AG04450 (cell line): ENCODE data around the gene AGAP9. TPM values are rescaled to one million over a fixed set of nuclear protein-coding genes. Genes with fewer than 3 reads are reported as not detected.

ENCODE experiments used
- CTCF ChIA-PET: fragments of 300-600, 350-600 bp; formaldehyde crosslinking; extraction: SDS; loops from one replicate; lab custom pipeline; 2022; ENCODE audit warnings: antibody characterized with exemption, inconsistent platforms; lab: Charles Lee
- POLR2A ChIA-PET: fragments of 350-600 bp; formaldehyde crosslinking; extraction: SDS; loops from one replicate; lab custom pipeline; 2021; ENCODE audit warnings: antibody characterized with exemption, inconsistent platforms; lab: Yijun Ruan, JAX
- DNase-seq: peaks from one replicate; pipeline ENCODE4 v3.0.0-alpha.2; 2011; ENCODE audit warnings: low read depth, low spot score
- H3K27ac ChIP-seq: one replicate; pipeline ENCODE4 v1.5.1; 2012; ENCODE audit warnings: low read depth, low read length, control low read depth
- H3K27me3 ChIP-seq: one replicate; pipeline ENCODE4 v1.6.0; 2012; ENCODE audit warnings: low read length; ENCODE audit not compliant: control insufficient read depth, insufficient read depth
- H3K4me3 ChIP-seq: 2 replicates; pipeline ENCODE4 v1.5.1; 2011; ENCODE audit warnings: mild to moderate bottlenecking, low read depth, low read length, control low read depth
- H3K9me3 ChIP-seq: 2 replicates; pipeline ENCODE4 v1.5.1; 2012; ENCODE audit warnings: low read length; ENCODE audit not compliant: control insufficient read depth, insufficient read depth
- CTCF ChIP-seq: IDR thresholded peaks from 2 replicates; pipeline ENCODE4 v1.5.1; 2011; ENCODE audit warnings: low read depth, low read length, control low read depth, inconsistent platforms
- polyA plus RNA-seq: library from polyadenylated mRNA; depleted of rRNA; stranded (reverse); fragments of >200 nt; gene quantifications from 2 replicates; pipeline ENCODE4 v1.2.3, GENCODE V29; 2011

AGAP9 gene
- polyA plus RNA-seq, 1 experiment, result 3.6 TPM

GRCh38 chr10:47454780-47455058 is 68.7 kb downstream of the AGAP9 start:
- no peak overlapping the region for H3K4me3 ChIP-seq
- no peak for TF ChIP-seq CTCF
- DNase-seq, result no peak
- peaks cover 9% of the 10 kb centered on the region for H3K27me3 ChIP-seq
- POLR2A ChIA-PET, result no interaction called here
- CTCF ChIA-PET, result interaction anchor here (1.1 kb wide), 1 partner anchor 16 kb away, joined by 3 read pairs; no protein-coding TSS in a partner anchor
- H3K9me3 ChIP-seq, result no peaks in the 10 kb centered on the region
- H3K27ac ChIP-seq, result no peak overlapping the region

- H3K27ac ChIP-seq, result no peak overlapping the region
- H3K9me3 ChIP-seq, result no peaks in the 10 kb centered on the region
- no peak for TF ChIP-seq CTCF
- CTCF ChIA-PET, result interaction anchor here (1.1 kb wide), 1 partner anchor 16 kb away, joined by 3 read pairs; no protein-coding TSS in a partner anchor
- POLR2A ChIA-PET, result no interaction called here
- H3K4me3 ChIP-seq, result no peak overlapping the region
- no peak for DNase-seq
- peaks cover 9% of the 10 kb centered on the region for H3K27me3 ChIP-seq
Measured at GRCh38 chr10:47454008-47454779, 69.2 kb downstream of the AGAP9 start.

GRCh38 chr10:47453141-47454007 is 70.1 kb downstream of the AGAP9 start:
- ChIA-PET POLR2A (no interaction called here), CTCF (interaction anchor here (1.1 kb wide), 1 partner anchor 15 kb away, joined by 3 read pairs; no protein-coding TSS in a partner anchor)
- no peak overlapping the region for H3K4me3 ChIP-seq
- no peaks in the 10 kb centered on the region for H3K9me3 ChIP-seq
- DNase-seq, result no peak
- peaks cover 9% of the 10 kb centered on the region for H3K27me3 ChIP-seq
- H3K27ac ChIP-seq, result no peak overlapping the region
- no peak for TF ChIP-seq CTCF

GRCh38 chr10:47452495-47453140 is 70.8 kb downstream of the AGAP9 start:
- no peak for TF ChIP-seq CTCF
- ChIA-PET POLR2A (no interaction called here), CTCF (no interaction called here)
- H3K9me3 ChIP-seq, result no peaks in the 10 kb centered on the region
- peaks cover 11% of the 10 kb centered on the region for H3K27me3 ChIP-seq
- DNase-seq, result no peak
- H3K27ac ChIP-seq, result no peak overlapping the region
- no peak overlapping the region for H3K4me3 ChIP-seq
